Measurements from ENCODE around the gene PROZ.

GRCh38 chr13:113125506-113126264, 32.8 kb upstream of the PROZ start:
- TF ChIP-seq CTCF (IDR thresholded peaks at IDR 0.05) = no peak
- TF ChIP-seq POLR2A (IDR thresholded peaks at IDR 0.05) = no peak
